GM18858 (cell line): Measurements from ENCODE around the gene CSE1L.
"Not testable (repeated sequence)": the region's sequence is repeated elsewhere in the genome, so short reads cannot be mapped to it uniquely, and the experiment has no call there.

Experiments
- ATAC-seq: cut with Tn5 transposase; IDR thresholded peaks from one replicate; pipeline ENCODE4 v1.9.1; 2021; ENCODE audit not compliant: unreplicated experiment

CSE1L gene

DNA sequence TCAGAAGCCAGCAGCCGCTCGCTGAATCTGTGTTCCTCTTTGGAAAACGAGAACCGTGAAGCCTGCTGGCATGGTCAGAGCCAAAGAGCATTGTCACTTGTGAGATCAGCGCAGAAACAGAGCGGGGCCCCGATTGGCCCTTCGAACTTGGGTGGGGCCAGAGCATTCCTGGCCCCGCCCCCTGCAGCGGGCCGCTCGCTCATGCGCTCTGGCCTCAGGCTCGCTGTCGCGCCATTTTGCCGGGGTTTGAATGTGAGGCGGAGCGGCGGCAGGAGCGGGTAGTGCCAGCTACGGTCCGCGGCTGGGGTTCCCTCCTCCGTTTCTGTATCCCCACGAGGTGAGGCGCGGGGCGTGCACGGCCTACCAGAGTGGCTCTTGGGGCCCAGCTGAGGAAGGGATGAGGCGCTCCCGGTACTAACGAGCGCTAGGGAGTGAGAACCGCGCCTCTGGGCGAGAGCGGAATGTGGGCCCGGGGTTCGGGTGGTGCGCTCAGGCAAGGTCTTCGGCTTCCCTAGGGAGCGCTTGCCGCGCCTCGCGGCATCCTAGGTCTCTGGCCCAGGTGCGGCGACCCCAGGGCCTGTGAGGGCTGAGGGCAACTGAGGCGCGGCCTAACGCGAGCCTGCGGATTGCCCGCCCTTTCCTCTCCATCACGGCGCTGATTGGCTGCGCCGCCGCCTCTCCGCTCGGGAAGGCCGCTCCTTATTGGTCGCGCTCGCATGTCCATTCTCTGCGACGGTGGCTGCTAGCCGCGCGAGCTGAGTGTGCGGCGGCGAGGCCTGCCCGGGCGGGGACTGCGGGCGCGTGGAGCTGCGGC lies at the start of gene CSE1L:
Gene CSE1L (plus strand): TSS at position 226 of the 814 bp plus-strand sequence. CDS start 12,152 bp downstream, outside the sequence.
- peak; percentile 83 for ATAC-seq

- no peak for ATAC-seq
Measured at GRCh38 chr20:48999890-49000870, 45.9 kb upstream of the CSE1L start.

- ATAC-seq: no peak
Measured at GRCh38 chr20:49001741-49002140, 44.4 kb upstream of the CSE1L start.

GRCh38 chr20:49006446-49006980 lies 39.6 kb upstream of the CSE1L start:
- ATAC-seq: no peak

DNA sequence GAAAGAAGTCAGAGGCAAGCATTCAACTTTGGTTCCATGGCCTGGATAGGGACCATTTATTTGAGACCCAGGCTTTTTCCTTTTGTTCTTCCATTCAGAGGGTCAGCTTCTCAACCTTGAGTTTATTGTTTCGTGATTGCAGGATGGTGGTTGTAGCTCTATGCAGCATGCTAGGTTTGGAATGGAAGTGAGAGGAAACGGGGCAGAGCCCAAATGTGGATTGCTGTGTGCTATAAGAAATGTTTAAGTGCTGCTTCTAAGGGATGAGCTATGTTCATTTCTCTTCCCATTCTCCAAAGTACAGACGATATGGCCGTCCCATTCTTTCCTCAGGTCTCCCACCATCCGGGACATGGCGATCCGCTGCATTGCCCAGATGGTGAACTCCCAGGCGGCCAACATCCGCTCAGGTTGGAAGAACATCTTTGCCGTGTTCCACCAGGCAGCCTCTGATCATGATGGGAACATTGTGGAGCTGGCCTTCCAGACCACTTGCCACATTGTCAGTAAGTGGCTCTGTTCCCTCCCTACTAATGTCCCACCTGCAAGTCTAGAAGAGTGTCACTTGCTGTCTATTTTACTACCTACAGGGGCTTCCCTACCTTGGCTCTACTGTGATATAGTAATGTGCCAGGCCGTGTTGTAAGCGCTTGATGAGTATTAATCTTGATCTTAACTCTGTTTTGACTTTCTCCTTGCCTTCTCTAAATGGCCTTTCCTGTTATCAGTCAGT lies 36.0 kb upstream of the CSE1L start:
- no peak for ATAC-seq

DNA sequence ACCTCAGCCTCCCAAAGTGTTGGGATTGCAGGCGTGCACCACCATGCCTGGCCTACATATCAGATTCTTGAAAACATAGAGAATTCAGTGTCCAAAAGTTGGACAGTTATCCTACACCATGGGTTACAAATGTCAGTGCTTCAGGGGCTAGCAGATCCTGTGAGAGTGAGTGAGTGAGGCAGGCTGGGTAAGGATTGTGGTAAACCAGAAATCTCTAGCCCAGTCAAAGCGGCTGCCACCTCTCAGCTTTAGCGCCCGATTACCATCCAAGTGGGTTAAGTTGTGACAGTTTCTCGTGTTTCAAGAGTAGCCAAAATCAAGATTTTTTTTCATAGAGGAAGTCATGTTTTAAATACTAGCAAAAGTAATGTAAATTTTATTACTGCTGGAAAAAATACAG lies 21.9 kb upstream of the CSE1L start:
- ATAC-seq: no peak

DNA sequence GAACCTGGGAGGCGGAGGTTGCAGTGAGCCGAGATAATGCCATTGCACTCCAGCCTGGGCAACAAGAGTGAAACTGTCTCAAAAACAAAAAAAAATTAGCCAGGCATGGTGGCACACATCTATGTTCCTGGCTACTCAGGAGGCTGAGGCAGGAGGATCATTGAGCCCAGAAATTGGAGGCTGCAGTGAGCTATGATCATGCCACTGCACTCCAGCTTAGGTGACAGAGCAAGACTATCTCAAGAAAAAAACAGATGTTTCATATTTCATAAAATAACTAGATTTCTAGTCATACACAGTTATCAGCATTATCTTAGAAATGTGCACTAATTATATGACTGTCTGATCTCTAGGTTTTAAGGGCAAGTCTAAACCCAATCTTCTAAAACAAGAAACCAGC lies 17.9 kb upstream of the CSE1L start:
- not testable (repeated sequence) for ATAC-seq

- no peak for ATAC-seq
Measured at GRCh38 chr20:49028684-49029083, 17.4 kb upstream of the CSE1L start.

GRCh38 chr20:49029203-49029602 lies 16.9 kb upstream of the CSE1L start:
- ATAC-seq: no peak

DNA sequence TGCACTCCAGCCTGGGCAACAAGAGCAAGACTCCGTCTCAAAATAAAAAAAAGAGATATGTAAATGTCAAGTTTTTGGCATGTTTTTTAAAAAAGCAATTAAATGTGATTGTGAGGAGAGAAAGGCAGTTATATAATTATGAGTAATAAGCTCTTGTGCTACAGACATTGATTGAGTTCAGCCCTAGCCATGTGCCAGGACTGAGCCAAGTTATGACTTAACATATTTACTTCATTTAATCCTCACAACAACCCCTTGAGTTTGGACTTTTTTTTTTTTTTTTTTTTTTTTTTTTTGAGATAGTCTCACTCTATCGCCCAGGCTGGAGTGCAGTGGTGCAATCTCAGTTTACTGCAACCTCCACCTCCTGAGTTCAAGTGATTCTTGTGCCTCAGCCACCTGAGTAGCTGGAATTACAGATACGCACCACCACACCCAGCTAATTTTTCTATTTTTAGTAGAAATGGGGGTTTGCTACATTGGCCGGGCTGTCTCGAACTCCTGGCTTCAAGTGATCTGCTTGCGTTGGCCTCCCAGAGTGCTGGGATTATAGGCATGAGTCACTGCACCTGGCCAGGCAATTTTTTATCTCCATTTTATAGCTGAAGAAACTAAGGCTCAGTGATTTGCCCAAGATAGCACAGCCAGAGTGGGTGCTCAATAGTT lies 15.0 kb upstream of the CSE1L start:
- ATAC-seq: no peak

DNA sequence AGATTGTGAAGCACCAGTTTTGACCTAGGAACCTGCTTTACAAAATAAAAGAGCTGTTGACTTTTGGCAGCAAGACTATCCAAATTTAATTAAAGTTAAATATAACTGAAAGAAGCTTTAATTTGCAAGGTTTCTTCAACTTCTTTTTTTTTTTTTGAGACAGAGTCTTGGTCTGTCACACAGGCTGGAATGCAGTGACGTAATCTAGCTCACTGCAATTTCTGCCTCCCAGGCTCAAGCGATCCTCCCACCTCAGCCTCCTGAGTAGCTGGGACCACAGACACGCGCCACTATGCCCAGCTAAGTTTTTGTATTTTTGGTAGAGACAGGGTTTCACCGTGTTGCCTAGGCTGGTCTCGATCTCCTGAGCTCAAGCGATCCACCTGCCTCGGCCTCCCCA lies 13.7 kb upstream of the CSE1L start:
- no peak for ATAC-seq

DNA sequence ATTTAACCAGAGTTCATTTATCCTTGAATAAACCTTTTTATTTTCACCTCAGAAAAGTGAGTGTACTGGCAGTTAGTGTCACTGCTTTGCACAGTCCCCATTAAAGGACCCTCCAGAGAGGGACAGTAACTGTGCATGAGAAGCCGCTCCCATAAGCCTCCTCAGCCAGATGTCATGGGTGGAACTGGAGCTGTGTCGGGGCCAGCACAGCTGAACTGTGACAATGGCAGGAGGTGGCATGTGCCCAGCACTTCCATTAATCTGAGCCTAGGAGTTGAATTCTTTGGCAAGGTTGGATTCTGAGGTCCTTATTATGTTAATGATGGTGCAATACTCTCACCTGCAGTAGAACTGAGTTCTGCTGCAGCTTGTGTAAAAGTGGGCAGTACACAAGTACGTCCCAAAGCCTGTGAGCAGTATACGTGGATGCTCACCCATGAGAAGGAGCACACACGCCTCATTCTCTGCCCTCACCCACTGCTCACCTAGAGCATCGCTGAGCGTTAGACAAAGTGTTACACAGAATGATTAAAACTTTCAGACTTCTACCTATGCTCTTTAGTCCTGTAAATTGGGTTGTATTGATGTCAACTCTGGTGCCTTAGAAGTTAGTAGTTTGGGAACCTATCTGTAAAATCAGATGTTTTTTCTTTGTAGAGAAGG lies 11.9 kb upstream of the CSE1L start:
- ATAC-seq: no peak

GRCh38 chr20:49037962-49038387 lies 8.1 kb upstream of the CSE1L start:
- ATAC-seq: no peak

GRCh38 chr20:49039854-49040253 lies 6.3 kb upstream of the CSE1L start:
- ATAC-seq: no peak

DNA sequence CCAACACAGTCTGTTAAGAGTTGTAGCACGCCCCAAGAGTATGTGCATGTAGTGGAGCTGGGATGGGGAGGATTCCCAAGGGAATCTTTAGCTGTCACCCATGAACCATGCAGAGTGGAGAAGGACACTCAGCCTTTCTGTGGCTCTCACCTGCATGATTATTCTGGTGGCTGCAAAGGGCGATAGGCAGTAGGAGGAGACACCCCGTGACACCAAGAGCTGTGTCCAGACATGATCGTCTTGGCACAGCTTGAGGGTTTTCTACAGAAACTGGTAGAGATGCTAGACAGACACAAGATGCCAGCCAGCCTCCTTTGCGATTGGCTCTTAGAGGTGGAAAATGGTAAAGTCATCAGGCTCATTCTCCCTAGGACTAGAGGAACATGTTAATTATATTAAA lies 3.1 kb upstream of the CSE1L start:
- ATAC-seq: no peak

DNA sequence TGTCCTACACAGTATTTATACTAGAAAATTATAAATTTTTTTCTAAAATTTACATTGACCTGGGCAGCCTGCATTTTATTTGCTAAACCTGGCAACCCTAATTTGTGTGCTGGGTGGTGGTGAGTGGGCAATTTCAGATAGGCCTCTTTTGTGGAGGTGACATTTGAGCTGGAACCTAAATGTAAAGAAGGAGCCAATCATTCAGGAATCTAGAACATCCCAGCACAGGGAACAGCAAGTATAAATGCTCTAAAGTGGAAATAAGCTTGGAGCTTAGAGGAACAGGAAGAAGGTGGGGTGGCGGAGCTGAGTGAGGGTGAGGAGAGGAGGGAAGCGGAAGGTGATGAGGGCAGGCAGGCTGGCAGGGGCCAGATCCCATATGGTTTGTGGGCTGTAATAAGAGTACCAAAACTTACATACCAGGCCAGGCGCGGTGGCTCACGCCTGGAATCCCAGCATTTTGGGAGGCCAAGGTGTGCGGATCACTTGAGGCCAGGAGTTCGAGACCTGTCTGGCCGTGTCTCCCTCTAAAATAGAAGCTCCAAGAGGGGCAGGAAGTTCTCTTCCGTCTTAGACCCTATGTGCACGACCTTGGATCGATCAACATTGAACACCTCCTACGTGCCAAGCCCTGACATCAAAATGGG lies 549 bp upstream of the CSE1L start:
- no peak for ATAC-seq

- ATAC-seq: no peak
Measured at GRCh38 chr20:49052334-49052733, 6.2 kb downstream of the CSE1L start.

- ATAC-seq: no peak
Measured at GRCh38 chr20:49054056-49054643, 8.0 kb downstream of the CSE1L start.

GRCh38 chr20:49063279-49063678 lies 17.2 kb downstream of the CSE1L start:
- ATAC-seq: no peak
